ENCODE results near the gene TPM3.
"Not testable (repeated sequence)": the region's sequence is repeated elsewhere in the genome, so short reads cannot be mapped to it uniquely, and the experiment has no call there.

The TPM3 gene

GRCh38 chr1:154166207-154166606 is 25.7 kb downstream of the TPM3 start:
- DNase-seq (ENCODE audit: low read depth in 3 of 3): no peak

GRCh38 chr1:154159554-154159953 is 32.3 kb downstream of the TPM3 start:
- DNase-seq (ENCODE audit: low read depth in 3 of 3): no peak

GRCh38 chr1:154158307-154159125 is 33.4 kb downstream of the TPM3 start:
- no peak for DNase-seq (ENCODE audit: low read depth in 3 of 3)

GRCh38 chr1:154157520-154158306 is 34.2 kb downstream of the TPM3 start:
- peak; percentile 15 to 61 (median 41) for DNase-seq (ENCODE audit: low read depth in 3 of 3)

GRCh38 chr1:154155251-154155650 is 36.6 kb downstream of the TPM3 start:
- no peak for DNase-seq (ENCODE audit: low read depth in 3 of 3)

GRCh38 chr1:154154534-154155191 is 37.2 kb downstream of the TPM3 start, which contains the start of gene NUP210L:
Gene NUP210L (minus strand): TSS chr1:154155073.
- no peak for DNase-seq (ENCODE audit: low read depth in 3 of 3)

- no peak for DNase-seq (ENCODE audit: low read depth in 3 of 3)
Observed at GRCh38 chr1:154154053-154154452, 37.8 kb downstream of the TPM3 start.

GRCh38 chr1:154151311-154151710 is 40.6 kb downstream of the TPM3 start:
- no peak for DNase-seq (ENCODE audit: low read depth in 3 of 3)

- no peak for DNase-seq (ENCODE audit: low read depth in 3 of 3)
Observed at GRCh38 chr1:154148807-154149206, 43.1 kb downstream of the TPM3 start.

- not testable (repeated sequence) for DNase-seq (ENCODE audit: low read depth in 3 of 3)
Observed at GRCh38 chr1:154147505-154147904, 44.4 kb downstream of the TPM3 start.

GRCh38 chr1:154145986-154146385 is 45.9 kb downstream of the TPM3 start:
- no peak for DNase-seq (ENCODE audit: low read depth in 3 of 3)

- no peak for DNase-seq (ENCODE audit: low read depth in 3 of 3)
Observed at GRCh38 chr1:154142358-154142757, 49.5 kb downstream of the TPM3 start.

- DNase-seq (ENCODE audit: low read depth in 3 of 3): no peak
Observed at GRCh38 chr1:154141240-154141639, 50.7 kb downstream of the TPM3 start.

- no peak for DNase-seq (ENCODE audit: low read depth in 3 of 3)
Observed at GRCh38 chr1:154137888-154138287, 54.0 kb downstream of the TPM3 start.

GRCh38 chr1:154133256-154133655 is 58.6 kb downstream of the TPM3 start:
- DNase-seq (ENCODE audit: low read depth in 3 of 3): no peak

GRCh38 chr1:154129391-154129970 is 62.4 kb downstream of the TPM3 start:
- DNase-seq (ENCODE audit: low read depth in 3 of 3): no peak

- DNase-seq (ENCODE audit: low read depth in 3 of 3): not testable (repeated sequence)
Observed at GRCh38 chr1:154123205-154123604, 68.7 kb downstream of the TPM3 start.

- DNase-seq (ENCODE audit: low read depth in 3 of 3): no peak
Observed at GRCh38 chr1:154117642-154118041, 74.3 kb downstream of the TPM3 start.

- no peak for DNase-seq (ENCODE audit: low read depth in 3 of 3)
Observed at GRCh38 chr1:154115180-154115579, 76.7 kb downstream of the TPM3 start.
